Effector CD8-positive, alpha-beta T cell (primary cell): ENCODE results near the gene NSMCE3.

ENCODE experiments used
- DNase-seq: peaks from one replicate; lab custom pipeline; 2025; lab: John Stamatoyannopoulos, UW

Gene NSMCE3

DNA sequence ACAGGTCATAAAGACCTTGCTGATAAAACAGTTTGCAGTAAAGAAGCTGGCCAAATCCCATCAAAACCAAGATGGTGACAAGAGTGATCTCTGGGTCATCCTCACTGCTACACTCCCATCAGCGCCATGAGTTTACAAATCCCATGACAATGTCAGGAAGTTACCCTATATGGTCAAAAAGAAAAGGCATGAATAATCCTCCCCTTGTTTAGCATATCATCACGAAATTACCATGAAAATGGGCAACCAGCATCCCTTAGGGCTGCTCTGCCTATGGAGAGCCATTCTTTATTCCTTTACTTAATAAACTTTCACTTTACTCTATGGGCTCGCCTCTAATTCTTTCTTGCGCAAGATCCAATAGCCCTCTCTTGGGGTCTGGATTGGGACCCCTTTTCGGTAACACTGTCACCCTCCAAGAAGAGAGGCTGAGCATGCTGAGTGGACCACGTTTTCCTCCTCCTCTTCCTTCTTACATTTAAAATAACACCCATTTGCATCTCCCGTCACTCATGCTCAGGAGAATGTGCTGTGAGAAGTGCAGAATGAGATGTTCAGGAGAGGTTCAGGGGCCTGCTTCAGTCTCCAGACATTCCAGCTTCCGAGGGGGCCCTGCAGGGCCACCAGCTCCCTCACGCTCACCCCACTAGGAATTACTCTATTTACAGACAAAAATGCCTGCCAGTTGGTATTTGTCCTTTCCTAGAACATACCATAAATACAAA is 47.3 kb downstream of the NSMCE3 start:
- DNase-seq, result no peak

- no peak for DNase-seq
Measured at GRCh38 chr15:29220852-29221251, 48.8 kb downstream of the NSMCE3 start.

DNA sequence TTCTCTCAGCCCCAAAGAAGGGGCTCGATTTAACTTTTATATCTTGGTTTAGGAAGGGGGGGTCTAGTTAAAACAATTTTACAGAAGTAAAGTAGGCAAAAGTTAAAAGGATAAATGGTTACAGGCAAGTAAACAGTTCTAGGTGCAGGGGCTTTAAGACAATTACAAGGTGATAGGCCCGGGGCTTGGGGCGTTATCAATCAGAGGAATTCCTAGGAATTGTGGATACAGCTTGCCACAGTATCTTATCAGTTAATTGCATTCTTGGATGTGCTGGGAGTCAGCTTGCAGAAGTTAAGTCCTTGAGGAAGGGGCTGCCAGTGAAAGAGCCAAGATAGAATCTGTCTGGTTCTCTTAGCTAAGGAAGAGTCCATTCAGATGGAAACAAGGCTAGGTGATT is 52.7 kb downstream of the NSMCE3 start:
- no peak for DNase-seq
